Kasumi-1 (cell line): ENCODE data around the gene ZBTB16.

Source experiments
- DNase-seq, 2 experiments: peaks; one replicate each; lab custom pipeline; 2025; lab: John Stamatoyannopoulos, UW

Gene ZBTB16

GRCh38 chr11:114282488-114282887 is 223.0 kb downstream of the ZBTB16 start:
- DNase-seq, result no peak

GRCh38 chr11:114283422-114283821 is 223.9 kb downstream of the ZBTB16 start:
- DNase-seq, result no peak

- DNase-seq, result no peak
Measured at GRCh38 chr11:114284021-114284420, 224.5 kb downstream of the ZBTB16 start.

GRCh38 chr11:114284914-114285313 is 225.4 kb downstream of the ZBTB16 start:
- no peak for DNase-seq

GRCh38 chr11:114285599-114285998 is 226.1 kb downstream of the ZBTB16 start:
- no peak for DNase-seq

GRCh38 chr11:114286229-114286628 is 226.7 kb downstream of the ZBTB16 start:
- no peak for DNase-seq

GRCh38 chr11:114287154-114287553 is 227.6 kb downstream of the ZBTB16 start:
- DNase-seq, result no peak

GRCh38 chr11:114288136-114288535 is 228.6 kb downstream of the ZBTB16 start:
- DNase-seq, result no peak

GRCh38 chr11:114289779-114290178 is 230.3 kb downstream of the ZBTB16 start:
- no peak for DNase-seq

GRCh38 chr11:114290503-114291235 is 231.2 kb downstream of the ZBTB16 start:
- no peak for DNase-seq

- DNase-seq, result no peak
Measured at GRCh38 chr11:114291381-114291780, 231.9 kb downstream of the ZBTB16 start.

- DNase-seq, result no peak
Measured at GRCh38 chr11:114291842-114292680, 232.6 kb downstream of the ZBTB16 start.

GRCh38 chr11:114293201-114293711 is 233.7 kb downstream of the ZBTB16 start:
- DNase-seq, result no peak

GRCh38 chr11:114295676-114296604 is 236.4 kb downstream of the ZBTB16 start, which contains the start of gene NNMT:
Gene NNMT, plus strand, starts transcription at chr11:114296399. Its CDS starts 158 bp downstream, at chr11:114296557.
- DNase-seq, result no peak

- no peak for DNase-seq
Measured at GRCh38 chr11:114296605-114297372, 237.3 kb downstream of the ZBTB16 start.

GRCh38 chr11:114297806-114298709 is 238.5 kb downstream of the ZBTB16 start:
- DNase-seq, result no peak

GRCh38 chr11:114298710-114299109 is 239.2 kb downstream of the ZBTB16 start:
- DNase-seq, result no peak
